H1 (cell line): Measurements from ENCODE around the gene LYPD6B.

Source experiments
- CHD1 ChIP-seq: IDR thresholded peaks from 2 replicates; pipeline ENCODE4 v1.6.1; 2012; ENCODE audit warnings: low read depth, low read length, improper control_type of control experiment
- EZH2 ChIP-seq: fragments of 200-600 bp; sonication (generic); IDR thresholded peaks from 2 replicates; pipeline ENCODE4 v1.7.1; 2012; ENCODE audit warnings: low read depth, mild to moderate bottlenecking, moderate library complexity, low read length, inconsistent platforms; ENCODE audit not compliant: severe bottlenecking
- JUN ChIP-seq: IDR thresholded peaks from 2 replicates; pipeline ENCODE4 v1.6.1; 2011; ENCODE audit warnings: low read depth, mild to moderate bottlenecking, improper control_type of control experiment, low read length
- JUND ChIP-seq: IDR thresholded peaks from 2 replicates; pipeline ENCODE4 v1.6.1; 2011; ENCODE audit warnings: mild to moderate bottlenecking, improper control_type of control experiment, low read length
- KDM1A ChIP-seq: fragments of 200-600, 300-600 bp; sonication (generic); IDR thresholded peaks from 2 replicates; pipeline ENCODE4 v1.7.1; 2016; ENCODE audit warnings: mild to moderate bottlenecking, low read length, borderline replicate concordance
- KDM5A ChIP-seq: fragments of 200-600 bp; IDR thresholded peaks from 2 replicates; pipeline ENCODE4 v1.7.1; 2012; ENCODE audit warnings: mild to moderate bottlenecking, low read length, inconsistent platforms, mixed read lengths
- MAFK ChIP-seq: IDR thresholded peaks from 2 replicates; pipeline ENCODE4 v1.6.1; 2012; ENCODE audit warnings: low read depth, mild to moderate bottlenecking, improper control_type of control experiment, low read length
- POLR2A ChIP-seq, 2 experiments: IDR thresholded peaks; 1 replicate in 1 of 2; 2 replicates in 1 of 2; pipeline ENCODE4 v1.6.1; 2011; ENCODE audit warnings: low read depth in 2 of 2, low read length in 2 of 2, mild to moderate bottlenecking in 2 of 2; ENCODE audit errors: control extremely low read depth in 1 of 2
- POLR2AphosphoS5 ChIP-seq: IDR thresholded peaks from 2 replicates; pipeline ENCODE4 v1.6.1; 2011; ENCODE audit warnings: low read depth, low read length
- RNF2 ChIP-seq: fragments of 200-900, 300-1000 bp; sonication (generic); IDR thresholded peaks from 2 replicates; pipeline ENCODE4 v1.7.1; 2016; ENCODE audit warnings: borderline replicate concordance, low read depth, mild to moderate bottlenecking, antibody characterized with exemption, low read length; ENCODE audit not compliant: poor library complexity, severe bottlenecking; ENCODE audit errors: missing control alignments
- TAF1 ChIP-seq: IDR thresholded peaks from 2 replicates; pipeline ENCODE4 v1.6.1; 2011; ENCODE audit warnings: mild to moderate bottlenecking, low read depth, low read length
- TF ChIP-seq, protein P1 (sequence below), 3 experiments: IDR thresholded peaks; 1 replicate in 2 of 3; 2 replicates in 1 of 3; pipeline versions ENCODE4 v1.5.1 to v1.6.1; 2011; ENCODE audit warnings: low read length in 3 of 3, mild to moderate bottlenecking in 3 of 3, inconsistent platforms in 2 of 3, low read depth in 1 of 3, moderate library complexity in 1 of 3; ENCODE audit not compliant: insufficient read depth in 1 of 3; ENCODE audit errors: control extremely low read depth in 1 of 3

DNA sequence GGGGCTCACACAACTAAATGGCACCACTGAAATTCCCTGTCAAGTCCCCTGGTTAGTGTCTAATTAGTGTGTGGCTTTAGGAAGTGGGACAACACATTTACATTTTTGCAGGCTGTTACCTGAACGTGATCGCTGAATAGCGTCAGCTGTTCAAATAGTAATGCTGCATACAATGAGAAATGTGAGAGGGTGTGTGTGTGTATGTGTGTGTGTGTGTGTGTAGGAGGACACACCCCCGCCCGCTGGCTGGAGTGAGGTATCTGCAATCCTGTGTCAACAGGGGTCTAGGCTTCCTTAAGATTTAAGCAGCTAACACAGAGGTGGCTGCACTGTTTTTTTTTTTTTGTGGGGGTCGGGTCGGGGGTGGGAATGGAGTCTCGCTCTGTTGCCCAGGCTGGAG lies 4.8 kb upstream of the LYPD6B start:
- TF ChIP-seq, protein P1, sequence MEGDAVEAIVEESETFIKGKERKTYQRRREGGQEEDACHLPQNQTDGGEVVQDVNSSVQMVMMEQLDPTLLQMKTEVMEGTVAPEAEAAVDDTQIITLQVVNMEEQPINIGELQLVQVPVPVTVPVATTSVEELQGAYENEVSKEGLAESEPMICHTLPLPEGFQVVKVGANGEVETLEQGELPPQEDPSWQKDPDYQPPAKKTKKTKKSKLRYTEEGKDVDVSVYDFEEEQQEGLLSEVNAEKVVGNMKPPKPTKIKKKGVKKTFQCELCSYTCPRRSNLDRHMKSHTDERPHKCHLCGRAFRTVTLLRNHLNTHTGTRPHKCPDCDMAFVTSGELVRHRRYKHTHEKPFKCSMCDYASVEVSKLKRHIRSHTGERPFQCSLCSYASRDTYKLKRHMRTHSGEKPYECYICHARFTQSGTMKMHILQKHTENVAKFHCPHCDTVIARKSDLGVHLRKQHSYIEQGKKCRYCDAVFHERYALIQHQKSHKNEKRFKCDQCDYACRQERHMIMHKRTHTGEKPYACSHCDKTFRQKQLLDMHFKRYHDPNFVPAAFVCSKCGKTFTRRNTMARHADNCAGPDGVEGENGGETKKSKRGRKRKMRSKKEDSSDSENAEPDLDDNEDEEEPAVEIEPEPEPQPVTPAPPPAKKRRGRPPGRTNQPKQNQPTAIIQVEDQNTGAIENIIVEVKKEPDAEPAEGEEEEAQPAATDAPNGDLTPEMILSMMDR (IDR thresholded peaks at IDR 0.05; ENCODE audit: control extremely low read depth in 1 of 3, insufficient read depth in 1 of 3, low read depth in 1 of 3, low read length in 3 of 3) = no peak
- TF ChIP-seq TAF1 (no peak), POLR2AphosphoS5 (no peak), RNF2 (no peak), JUN (no peak), CHD1 (no peak), KDM1A (no peak), JUND (no peak), EZH2 (no peak), KDM5A (no peak), POLR2A (IDR thresholded peaks at IDR 0.05; ENCODE audit: control extremely low read depth in 1 of 2, low read depth in 2 of 2, low read length in 2 of 2) (no peak), MAFK (no peak)
